Large intestine (tissue), 3 donors: ENCODE measurements around the gene IFNA14. TPM values are rescaled to one million over a fixed set of nuclear protein-coding genes. Genes with fewer than 3 reads are reported as not detected.
"Not testable (repeated sequence)": the region's sequence is repeated elsewhere in the genome, so short reads cannot be mapped to it uniquely, and the experiment has no call there.

Experiments used
- DNase-seq, 2 donors: peaks; one replicate each; pipeline versions ENCODE4 v3.0.0 to v3.0.0-alpha.2; 2013
- H3K27ac ChIP-seq: one replicate; pipeline ENCODE4 v1.5.1; 2013; ENCODE audit warnings: low read length
- H3K27me3 ChIP-seq: 2 replicates; pipeline ENCODE4 v1.6.1; 2013; ENCODE audit warnings: low read length; ENCODE audit not compliant: control insufficient read depth, insufficient read depth
- H3K36me3 ChIP-seq: 2 replicates; pipeline ENCODE4 v1.6.1; 2013; ENCODE audit warnings: low read length; ENCODE audit not compliant: control insufficient read depth, insufficient read depth
- H3K4me1 ChIP-seq: one replicate; pipeline ENCODE4 v1.6.1; 2013; ENCODE audit warnings: low read length; ENCODE audit not compliant: control insufficient read depth, insufficient read depth
- H3K4me3 ChIP-seq: one replicate; pipeline ENCODE4 v1.5.1; 2013; ENCODE audit warnings: low read length
- H3K9me3 ChIP-seq: one replicate; pipeline ENCODE4 v1.6.1; 2013; ENCODE audit warnings: mild to moderate bottlenecking, low read depth, low read length, moderate library complexity; ENCODE audit not compliant: control insufficient read depth
- WGBS: methylation state at CpG from one replicate; pipeline ENCODE4 v1.1.5; 2013; ENCODE audit warnings: low lambda C conversion rate; ENCODE audit not compliant: insufficient coverage; 5-methylcytosine and 5-hydroxymethylcytosine counted together
- polyA plus RNA-seq: library from polyadenylated mRNA; unstranded; fragments of 120-200 nt; gene quantifications from one replicate; pipeline ENCODE4 v1.2.1, GENCODE V29; 2013

Gene IFNA14
- polyA plus RNA-seq, 1 donor = not detected

- H3K27me3 ChIP-seq, DNase-seq, H3K9me3 ChIP-seq, H3K36me3 ChIP-seq, H3K4me3 ChIP-seq, H3K4me1 ChIP-seq, H3K27ac ChIP-seq: not testable (repeated sequence)
- no CpG with 5 or more reads among the region's 1 CpG for WGBS
These were observed 22.6 kb downstream of the IFNA14 start, which contains the start of gene IFNA16 for GRCh38 chr9:21217211-21217610. Gene IFNA16, minus strand, starts transcription at chr9:21217311. Its CDS starts 6 bp downstream, at chr9:21217305.

GRCh38 chr9:21213411-21214326 is 26.1 kb downstream of the IFNA14 start:
- H3K4me3 ChIP-seq, H3K9me3 ChIP-seq, H3K4me1 ChIP-seq, H3K36me3 ChIP-seq, H3K27me3 ChIP-seq, H3K27ac ChIP-seq: not testable (repeated sequence)
- no CpG with 5 or more reads among the region's 5 CpGs for WGBS
- DNase-seq = peak in 1 of 2 donors; percentile 13

GRCh38 chr9:21212160-21212559 is 27.6 kb downstream of the IFNA14 start:
- H3K27ac ChIP-seq, H3K27me3 ChIP-seq, H3K4me3 ChIP-seq, DNase-seq, H3K36me3 ChIP-seq, H3K4me1 ChIP-seq, H3K9me3 ChIP-seq: not testable (repeated sequence)
- no CpG with 5 or more reads among the region's 2 CpGs for WGBS

- DNase-seq, H3K4me1 ChIP-seq, H3K27me3 ChIP-seq, H3K4me3 ChIP-seq, H3K9me3 ChIP-seq, H3K36me3 ChIP-seq, H3K27ac ChIP-seq: not testable (repeated sequence)
- WGBS = no CpG with 5 or more reads among the region's 2 CpGs
These were observed 29.0 kb downstream of the IFNA14 start for GRCh38 chr9:21210782-21211181.

- no peak overlapping the region for H3K27ac ChIP-seq
- no peak overlapping the region for H3K4me3 ChIP-seq
- no peaks in the 10 kb centered on the region for H3K4me1 ChIP-seq
- no peak for DNase-seq
- no CpG with 5 or more reads among the region's 7 CpGs for WGBS
- H3K27me3 ChIP-seq = no peaks in the 10 kb centered on the region
- H3K36me3 ChIP-seq = no peaks in the 10 kb centered on the region
- no peaks in the 10 kb centered on the region for H3K9me3 ChIP-seq
These were observed 29.5 kb downstream of the IFNA14 start for GRCh38 chr9:21210311-21210710.

DNA sequence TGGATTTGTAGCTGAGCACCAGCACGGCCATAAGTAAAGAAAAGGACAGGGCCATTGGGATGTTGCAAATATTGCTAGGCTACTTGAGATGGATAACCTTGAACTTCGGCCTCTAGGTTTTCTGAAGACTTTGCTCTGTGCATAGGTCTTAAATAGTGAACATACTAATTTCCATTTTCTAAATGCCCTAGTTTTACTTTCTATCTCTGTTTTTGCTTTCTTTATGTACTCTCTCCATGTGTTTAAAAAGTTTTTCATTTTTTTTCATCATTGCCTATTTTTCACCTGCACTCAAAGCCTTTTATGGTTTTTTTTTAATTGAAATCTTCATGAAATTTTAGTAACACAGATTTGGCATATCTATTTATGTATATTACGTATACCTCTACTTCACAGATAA is 32.8 kb downstream of the IFNA14 start, which contains the start of gene IFNA10:
IFNA10 (minus strand) TSS at position 101 of the 400 bp plus-strand sequence; CDS start at position 55, 46 bp downstream.
- DNase-seq, H3K27ac ChIP-seq, H3K36me3 ChIP-seq: not testable (repeated sequence)

GRCh38 chr9:21205204-21205603 is 34.6 kb downstream of the IFNA14 start:
- H3K36me3 ChIP-seq = no peaks in the 10 kb centered on the region
- no peaks in the 10 kb centered on the region for H3K4me1 ChIP-seq
- H3K9me3 ChIP-seq = no peaks in the 10 kb centered on the region
- no peaks in the 10 kb centered on the region for H3K27me3 ChIP-seq
- DNase-seq = no peak
- no peak overlapping the region for H3K4me3 ChIP-seq
- no peak overlapping the region for H3K27ac ChIP-seq

More for the DNA sequence above, 32.8 kb downstream of the IFNA14 start, which contains the start of gene IFNA10:
- 100% methylated on average over 1 of the region's 3 CpGs for WGBS
- not testable (repeated sequence) for H3K9me3 ChIP-seq, H3K4me3 ChIP-seq, H3K4me1 ChIP-seq, H3K27me3 ChIP-seq

DNA sequence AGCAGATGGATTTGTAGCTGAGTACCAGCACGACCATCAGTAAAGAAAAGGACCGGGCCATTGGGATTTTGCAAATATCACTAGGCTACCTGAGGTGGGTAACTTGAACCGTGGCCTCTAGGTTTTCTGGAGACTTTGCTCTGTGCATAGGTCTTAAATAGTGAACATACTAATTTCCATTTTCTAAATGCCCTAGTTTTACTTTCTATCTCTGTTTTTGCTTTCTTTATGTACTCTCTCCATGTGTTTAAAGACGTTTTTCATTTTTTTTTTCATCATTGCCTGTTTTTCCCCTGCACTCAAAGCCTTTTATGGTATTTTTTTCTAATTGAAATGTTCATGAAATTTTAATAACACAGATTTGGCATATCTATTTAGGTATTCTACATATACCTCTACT is 37.7 kb downstream of the IFNA14 start, which contains the start of gene IFNA7:
IFNA7 (minus strand) TSS at position 101 of the 400 bp plus-strand sequence; CDS start at position 61, 40 bp downstream.
- H3K36me3 ChIP-seq, H3K27ac ChIP-seq, H3K9me3 ChIP-seq, H3K4me1 ChIP-seq, H3K27me3 ChIP-seq, H3K4me3 ChIP-seq, DNase-seq: not testable (repeated sequence)
- WGBS = 73% methylated on average over 2 of the region's 4 CpGs

DNA sequence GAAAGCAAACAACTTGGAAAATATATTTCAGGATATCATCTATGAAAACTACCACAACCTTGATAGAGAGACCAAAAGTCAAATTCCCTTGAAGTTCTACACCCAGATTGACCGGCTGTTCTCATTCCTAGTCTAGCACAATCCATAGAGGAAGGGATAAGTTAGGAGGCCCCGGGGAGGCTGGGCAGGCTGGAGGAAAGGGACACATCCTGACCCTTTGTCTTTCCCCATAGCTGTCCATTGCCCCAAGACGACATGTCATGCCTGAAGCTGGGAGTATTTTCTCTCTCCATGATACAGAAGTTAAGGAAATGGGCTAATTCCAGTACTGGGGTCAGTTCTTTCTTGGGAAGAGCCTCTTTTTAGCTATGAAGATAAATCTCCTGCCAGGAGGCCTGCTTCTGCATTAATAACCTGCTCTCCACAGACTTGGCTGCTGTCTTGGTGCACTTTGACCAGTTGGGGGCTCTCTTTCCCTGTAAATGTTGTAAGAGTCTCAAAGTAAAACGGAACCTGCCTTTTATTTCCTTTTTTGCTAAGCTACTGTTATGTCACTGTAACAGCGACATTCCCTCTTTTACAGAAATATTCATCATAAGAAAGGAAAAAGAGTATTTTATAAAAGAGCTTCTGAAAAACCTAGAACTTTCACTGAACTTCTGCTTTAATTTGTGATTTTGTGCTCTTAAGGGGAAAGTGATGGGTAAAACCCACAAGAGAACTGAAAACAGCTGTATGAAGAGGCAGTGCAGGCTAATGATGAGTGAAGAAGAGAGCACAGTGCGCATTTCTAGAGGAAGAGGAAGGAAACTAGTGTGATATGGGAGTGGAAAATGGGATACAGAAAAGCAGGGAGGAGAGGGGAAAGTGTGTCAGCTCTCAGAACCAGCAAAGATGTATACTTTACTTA is 44.7 kb downstream of the IFNA14 start:
- H3K27ac ChIP-seq, H3K27me3 ChIP-seq, H3K9me3 ChIP-seq, H3K4me3 ChIP-seq, DNase-seq, H3K36me3 ChIP-seq, H3K4me1 ChIP-seq: not testable (repeated sequence)
- WGBS = no CpG with 5 or more reads among the region's 6 CpGs
